Measurements from ENCODE around the gene PRMT1. TPM values are rescaled to one million over a fixed set of nuclear protein-coding genes. Genes with fewer than 3 reads are reported as not detected.

The PRMT1 gene
- total and polyA plus RNA-seq, 9 of the 15 experiments (the other 6 are each of a cell fraction or from before 2014, with no cell fraction given) = 13.3 to 464 (median 326) TPM

DNA sequence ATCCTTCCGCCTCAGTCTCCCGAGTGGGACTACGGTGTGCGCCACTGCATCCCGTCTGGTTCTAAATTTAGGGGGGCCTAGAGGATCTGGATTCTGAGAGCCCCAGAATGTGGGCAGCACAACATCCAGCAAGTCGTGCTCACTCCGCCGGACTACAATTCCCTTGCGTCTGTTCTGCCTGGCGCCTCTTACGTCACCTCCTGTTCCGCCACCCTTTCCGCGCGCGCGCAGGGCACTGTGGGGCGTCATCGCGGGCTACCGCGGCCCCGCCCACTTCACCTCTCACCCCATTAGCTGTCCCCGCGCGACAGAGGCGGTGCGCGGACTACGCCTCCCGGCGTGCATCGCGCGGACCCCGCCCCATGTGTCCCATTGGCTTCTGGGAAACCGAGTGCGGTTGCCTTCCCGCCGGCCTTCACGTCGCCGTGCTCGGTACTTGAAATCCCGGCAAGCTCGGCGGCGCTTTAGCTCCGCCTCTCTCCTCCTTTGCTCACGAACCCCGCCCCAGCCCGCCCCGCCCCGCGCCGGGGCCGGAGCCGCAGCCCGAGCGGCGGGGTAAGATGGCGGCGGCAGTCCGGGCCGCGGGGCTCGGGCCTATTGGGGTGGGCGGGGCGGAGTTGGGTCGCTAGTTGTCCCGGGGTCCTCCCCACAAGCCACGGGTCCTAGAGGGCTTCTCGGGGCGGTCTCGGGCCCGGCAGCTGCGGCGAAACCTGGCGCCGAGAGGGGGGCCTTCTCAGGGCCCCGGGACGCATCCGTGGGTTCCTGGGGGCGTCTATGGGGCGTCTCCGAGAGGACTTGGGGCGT is 35.2 kb upstream of the PRMT1 start, which contains the start of gene SCAF1 (continued):
- TF ChIP-seq, protein P1, sequence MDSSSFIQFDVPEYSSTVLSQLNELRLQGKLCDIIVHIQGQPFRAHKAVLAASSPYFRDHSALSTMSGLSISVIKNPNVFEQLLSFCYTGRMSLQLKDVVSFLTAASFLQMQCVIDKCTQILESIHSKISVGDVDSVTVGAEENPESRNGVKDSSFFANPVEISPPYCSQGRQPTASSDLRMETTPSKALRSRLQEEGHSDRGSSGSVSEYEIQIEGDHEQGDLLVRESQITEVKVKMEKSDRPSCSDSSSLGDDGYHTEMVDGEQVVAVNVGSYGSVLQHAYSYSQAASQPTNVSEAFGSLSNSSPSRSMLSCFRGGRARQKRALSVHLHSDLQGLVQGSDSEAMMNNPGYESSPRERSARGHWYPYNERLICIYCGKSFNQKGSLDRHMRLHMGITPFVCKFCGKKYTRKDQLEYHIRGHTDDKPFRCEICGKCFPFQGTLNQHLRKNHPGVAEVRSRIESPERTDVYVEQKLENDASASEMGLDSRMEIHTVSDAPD (CRISPR knock-in tag; IDR thresholded peaks at IDR 0.05) = no peak
- TF ChIP-seq, protein P2, sequence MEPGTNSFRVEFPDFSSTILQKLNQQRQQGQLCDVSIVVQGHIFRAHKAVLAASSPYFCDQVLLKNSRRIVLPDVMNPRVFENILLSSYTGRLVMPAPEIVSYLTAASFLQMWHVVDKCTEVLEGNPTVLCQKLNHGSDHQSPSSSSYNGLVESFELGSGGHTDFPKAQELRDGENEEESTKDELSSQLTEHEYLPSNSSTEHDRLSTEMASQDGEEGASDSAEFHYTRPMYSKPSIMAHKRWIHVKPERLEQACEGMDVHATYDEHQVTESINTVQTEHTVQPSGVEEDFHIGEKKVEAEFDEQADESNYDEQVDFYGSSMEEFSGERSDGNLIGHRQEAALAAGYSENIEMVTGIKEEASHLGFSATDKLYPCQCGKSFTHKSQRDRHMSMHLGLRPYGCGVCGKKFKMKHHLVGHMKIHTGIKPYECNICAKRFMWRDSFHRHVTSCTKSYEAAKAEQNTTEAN (CRISPR knock-in tag; IDR thresholded peaks at IDR 0.05) = 0 out of 2 replicates have a peak, but pooled peaks have one; percentile 64
- TF ChIP-seq KDM2B (CRISPR knock-in tag; IDR thresholded peaks at IDR 0.05) (no peak), ELF2 (CRISPR knock-in tag; IDR thresholded peaks at IDR 0.05) (no peak), ZNF551 (CRISPR knock-in tag; IDR thresholded peaks at IDR 0.05) (no peak), HNRNPLL (IDR thresholded peaks at IDR 0.05; ENCODE audit: low read depth, low read length, poor library complexity, severe bottlenecking) (peak; percentile 68), ZNF766 (CRISPR knock-in tag; conservative IDR thresholded peaks at IDR 0.05) (peak; percentile 97), ZNF507 (tag; conservative IDR thresholded peaks at IDR 0.05) (no peak)
- TF ChIP-seq, protein P3, sequence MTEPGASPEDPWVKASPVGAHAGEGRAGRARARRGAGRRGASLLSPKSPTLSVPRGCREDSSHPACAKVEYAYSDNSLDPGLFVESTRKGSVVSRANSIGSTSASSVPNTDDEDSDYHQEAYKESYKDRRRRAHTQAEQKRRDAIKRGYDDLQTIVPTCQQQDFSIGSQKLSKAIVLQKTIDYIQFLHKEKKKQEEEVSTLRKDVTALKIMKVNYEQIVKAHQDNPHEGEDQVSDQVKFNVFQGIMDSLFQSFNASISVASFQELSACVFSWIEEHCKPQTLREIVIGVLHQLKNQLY (CRISPR knock-in tag; conservative IDR thresholded peaks at IDR 0.05) = 0 out of 4 replicates have a peak, but pooled peaks of 1 of the 2 experiments have one; percentile 46
- TF ChIP-seq, protein P4, sequence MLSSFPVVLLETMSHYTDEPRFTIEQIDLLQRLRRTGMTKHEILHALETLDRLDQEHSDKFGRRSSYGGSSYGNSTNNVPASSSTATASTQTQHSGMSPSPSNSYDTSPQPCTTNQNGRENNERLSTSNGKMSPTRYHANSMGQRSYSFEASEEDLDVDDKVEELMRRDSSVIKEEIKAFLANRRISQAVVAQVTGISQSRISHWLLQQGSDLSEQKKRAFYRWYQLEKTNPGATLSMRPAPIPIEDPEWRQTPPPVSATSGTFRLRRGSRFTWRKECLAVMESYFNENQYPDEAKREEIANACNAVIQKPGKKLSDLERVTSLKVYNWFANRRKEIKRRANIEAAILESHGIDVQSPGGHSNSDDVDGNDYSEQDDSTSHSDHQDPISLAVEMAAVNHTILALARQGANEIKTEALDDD (IDR thresholded peaks at IDR 0.05) = no peak
- TF ChIP-seq, protein P5, sequence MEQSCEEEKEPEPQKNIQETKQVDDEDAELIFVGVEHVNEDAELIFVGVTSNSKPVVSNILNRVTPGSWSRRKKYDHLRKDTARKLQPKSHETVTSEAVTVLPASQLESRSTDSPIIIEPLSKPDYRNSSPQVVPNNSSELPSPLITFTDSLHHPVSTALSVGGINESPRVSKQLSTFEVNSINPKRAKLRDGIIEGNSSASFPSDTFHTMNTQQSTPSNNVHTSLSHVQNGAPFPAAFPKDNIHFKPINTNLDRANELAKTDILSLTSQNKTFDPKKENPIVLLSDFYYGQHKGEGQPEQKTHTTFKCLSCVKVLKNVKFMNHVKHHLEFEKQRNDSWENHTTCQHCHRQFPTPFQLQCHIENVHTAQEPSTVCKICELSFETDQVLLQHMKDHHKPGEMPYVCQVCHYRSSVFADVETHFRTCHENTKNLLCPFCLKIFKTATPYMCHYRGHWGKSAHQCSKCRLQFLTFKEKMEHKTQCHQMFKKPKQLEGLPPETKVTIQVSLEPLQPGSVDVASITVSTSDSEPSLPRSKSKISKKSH (CRISPR knock-in tag; IDR thresholded peaks at IDR 0.05) = no peak
- TF ChIP-seq, protein P6, sequence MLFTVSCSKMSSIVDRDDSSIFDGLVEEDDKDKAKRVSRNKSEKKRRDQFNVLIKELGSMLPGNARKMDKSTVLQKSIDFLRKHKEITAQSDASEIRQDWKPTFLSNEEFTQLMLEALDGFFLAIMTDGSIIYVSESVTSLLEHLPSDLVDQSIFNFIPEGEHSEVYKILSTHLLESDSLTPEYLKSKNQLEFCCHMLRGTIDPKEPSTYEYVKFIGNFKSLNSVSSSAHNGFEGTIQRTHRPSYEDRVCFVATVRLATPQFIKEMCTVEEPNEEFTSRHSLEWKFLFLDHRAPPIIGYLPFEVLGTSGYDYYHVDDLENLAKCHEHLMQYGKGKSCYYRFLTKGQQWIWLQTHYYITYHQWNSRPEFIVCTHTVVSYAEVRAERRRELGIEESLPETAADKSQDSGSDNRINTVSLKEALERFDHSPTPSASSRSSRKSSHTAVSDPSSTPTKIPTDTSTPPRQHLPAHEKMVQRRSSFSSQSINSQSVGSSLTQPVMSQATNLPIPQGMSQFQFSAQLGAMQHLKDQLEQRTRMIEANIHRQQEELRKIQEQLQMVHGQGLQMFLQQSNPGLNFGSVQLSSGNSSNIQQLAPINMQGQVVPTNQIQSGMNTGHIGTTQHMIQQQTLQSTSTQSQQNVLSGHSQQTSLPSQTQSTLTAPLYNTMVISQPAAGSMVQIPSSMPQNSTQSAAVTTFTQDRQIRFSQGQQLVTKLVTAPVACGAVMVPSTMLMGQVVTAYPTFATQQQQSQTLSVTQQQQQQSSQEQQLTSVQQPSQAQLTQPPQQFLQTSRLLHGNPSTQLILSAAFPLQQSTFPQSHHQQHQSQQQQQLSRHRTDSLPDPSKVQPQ (CRISPR knock-in tag; IDR thresholded peaks at IDR 0.05; ENCODE audit: borderline replicate concordance) = no peak
- TF ChIP-seq, protein P7, sequence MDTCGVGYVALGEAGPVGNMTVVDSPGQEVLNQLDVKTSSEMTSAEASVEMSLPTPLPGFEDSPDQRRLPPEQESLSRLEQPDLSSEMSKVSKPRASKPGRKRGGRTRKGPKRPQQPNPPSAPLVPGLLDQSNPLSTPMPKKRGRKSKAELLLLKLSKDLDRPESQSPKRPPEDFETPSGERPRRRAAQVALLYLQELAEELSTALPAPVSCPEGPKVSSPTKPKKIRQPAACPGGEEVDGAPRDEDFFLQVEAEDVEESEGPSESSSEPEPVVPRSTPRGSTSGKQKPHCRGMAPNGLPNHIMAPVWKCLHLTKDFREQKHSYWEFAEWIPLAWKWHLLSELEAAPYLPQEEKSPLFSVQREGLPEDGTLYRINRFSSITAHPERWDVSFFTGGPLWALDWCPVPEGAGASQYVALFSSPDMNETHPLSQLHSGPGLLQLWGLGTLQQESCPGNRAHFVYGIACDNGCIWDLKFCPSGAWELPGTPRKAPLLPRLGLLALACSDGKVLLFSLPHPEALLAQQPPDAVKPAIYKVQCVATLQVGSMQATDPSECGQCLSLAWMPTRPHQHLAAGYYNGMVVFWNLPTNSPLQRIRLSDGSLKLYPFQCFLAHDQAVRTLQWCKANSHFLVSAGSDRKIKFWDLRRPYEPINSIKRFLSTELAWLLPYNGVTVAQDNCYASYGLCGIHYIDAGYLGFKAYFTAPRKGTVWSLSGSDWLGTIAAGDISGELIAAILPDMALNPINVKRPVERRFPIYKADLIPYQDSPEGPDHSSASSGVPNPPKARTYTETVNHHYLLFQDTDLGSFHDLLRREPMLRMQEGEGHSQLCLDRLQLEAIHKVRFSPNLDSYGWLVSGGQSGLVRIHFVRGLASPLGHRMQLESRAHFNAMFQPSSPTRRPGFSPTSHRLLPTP (IDR thresholded peaks at IDR 0.05; ENCODE audit: borderline replicate concordance, extremely low read depth, insufficient read length) = no peak
